Transverse colon (tissue), 4 donors: Measurements from ENCODE around the gene SLC45A2. TPM values are rescaled to one million over a fixed set of nuclear protein-coding genes. Genes with fewer than 3 reads are reported as not detected.

Experiments
- DNase-seq: peaks from one replicate; pipeline ENCODE4 v3.0.0-alpha.2; 2019
- H3K27ac ChIP-seq, 4 donors: fragments of 200-600 bp; sonication (generic); 2 replicates each; pipeline ENCODE4 v1.5.1; 2016 to 2018; ENCODE audit warnings: inconsistent platforms in 4 of 4
- H3K27me3 ChIP-seq: fragments of 200-600 bp; sonication (generic); 2 replicates; pipeline ENCODE4 v1.5.1; 2017; ENCODE audit warnings: inconsistent platforms
- H3K36me3 ChIP-seq, 4 donors: fragments of 200-600 bp; sonication (generic); 2 replicates each; pipeline ENCODE4 v1.5.1; 2017 to 2019; ENCODE audit warnings: inconsistent platforms in 4 of 4
- H3K4me1 ChIP-seq, 4 donors: fragments of 200-600 bp; sonication (generic); 2 replicates each; pipeline ENCODE4 v1.5.1; 2017 to 2020; ENCODE audit warnings: inconsistent platforms in 4 of 4
- H3K4me3 ChIP-seq, 4 donors: fragments of 200-600 bp; sonication (generic); 1 replicate in 1 of 4; 2 replicates in 3 of 4; pipeline versions ENCODE4 v1.5.1 to v1.6.1; 2017 to 2019; ENCODE audit warnings: inconsistent platforms in 4 of 4
- H3K9me3 ChIP-seq, 2 donors: fragments of 200-600 bp; sonication (generic); 2 replicates each; pipeline ENCODE4 v1.5.1; 2017 to 2019; ENCODE audit warnings: inconsistent platforms in 2 of 2
- CTCF ChIP-seq, 5 experiments: fragments of 200-600 bp in 3 of 5; fragments of 450-650 bp in 2 of 5; sonication (generic) in 3 of 5; IDR thresholded peaks; 1 replicate in 2 of 5; 2 replicates in 3 of 5; pipeline ENCODE4 v1.5.1; 2016 to 2017; ENCODE audit warnings: antibody characterized with exemption in 5 of 5, inconsistent platforms in 3 of 5, mild to moderate bottlenecking in 2 of 5, moderate library complexity in 1 of 5
- EP300 ChIP-seq: sonication (generic); formaldehyde crosslinking; IDR thresholded peaks from one replicate; pipeline ENCODE4 v1.6.1; 2017; ENCODE audit warnings: antibody characterized with exemption, low read depth
- POLR2A ChIP-seq: fragments of 450-650 bp; IDR thresholded peaks from one replicate; pipeline ENCODE4 v1.6.1; 2016; ENCODE audit warnings: antibody characterized with exemption, mild to moderate bottlenecking, moderate library complexity
- POLR2AphosphoS5 ChIP-seq, 3 donors: sonication (generic); formaldehyde crosslinking; IDR thresholded peaks; one replicate each; pipeline ENCODE4 v1.6.1; 2016; ENCODE audit warnings: antibody characterized with exemption in 3 of 3
- WGBS, 2 donors: methylation state at CpG; one replicate each; pipeline ENCODE4 v1.1.5; 2018; ENCODE audit warnings: low coverage in 1 of 2; 5-methylcytosine and 5-hydroxymethylcytosine counted together
- in situ Hi-C, 4 donors: fragments of 200-750 bp; cut with MboI; loops; one replicate each; pipeline versions ENCODE4 v1.15.0 to v1.15.1; 2017; ENCODE audit warnings: low sequenced_read_pairs in 3 of 4, low pct_ligation_motif_present in 1 of 4, low pct_unique_long_range_greater_than_20kb in 1 of 4
- intact Hi-C: fragments of 100-400 bp; cut with DNase I; formaldehyde crosslinking; loops from one replicate; pipeline ENCODE4 v1.15.1; 2023; ENCODE audit warnings: low total_unique reads
- total RNA-seq, 4 donors: library from RNA; depleted of rRNA; stranded (reverse); fragments of >200 nt; gene quantifications; one replicate each; pipeline ENCODE4 v1.1.0, GENCODE V29; 2016

SLC45A2 gene
- total RNA-seq, 4 donors from 2014 or later, result 0.95 to 1.6 TPM; not detected in 2

GRCh38 chr5:34021334-34021733, 36.8 kb upstream of the SLC45A2 start:
- H3K4me3 ChIP-seq, result no peak overlapping the region
- H3K36me3 ChIP-seq, result no peaks in the 10 kb centered on the region
- in situ Hi-C loops, result loop anchor here in 3 of 4 donors (25.0 kb wide), 2 partner anchors 441 to 891 kb away; partner anchors contain the start of genes BRIX1 (in 2 of the 3) and RAD1 (in 2 of the 3)
- 54 to 59% methylated on average over 2 of the region's 2 CpGs for WGBS, 2 donors
- H3K27me3 ChIP-seq, result no peaks in the 10 kb centered on the region
- intact Hi-C loops, result no loop called here
- peaks cover 0 to 28% (median 4%) of the 10 kb centered on the region in 4 donors for H3K4me1 ChIP-seq
- TF ChIP-seq POLR2AphosphoS5 (IDR thresholded peaks at IDR 0.05), result no peak
- TF ChIP-seq POLR2A, result no peak
- no peak for TF ChIP-seq EP300
- TF ChIP-seq CTCF (IDR thresholded peaks at IDR 0.05), result no peak
- no peaks in the 10 kb centered on the region for H3K9me3 ChIP-seq
- peak overlapping the region in 3 of 4 donors; percentile 48 to 58 (median 55) for H3K27ac ChIP-seq
- DNase-seq, result no peak

- in situ Hi-C loops, result loop anchor here in 3 of 4 donors (25.0 kb wide), 2 partner anchors 442 to 892 kb away; partner anchors contain the start of genes BRIX1 (in 2 of the 3) and RAD1 (in 2 of the 3)
- peak overlapping the region in 3 of 4 donors; percentile 48 to 58 (median 55) for H3K27ac ChIP-seq
- 71 to 86% methylated on average over 1 of the region's 1 CpG for WGBS, 2 donors
These were observed 36.2 kb upstream of the SLC45A2 start for GRCh38 chr5:34020726-34021125.

GRCh38 chr5:34017254-34017653, 32.8 kb upstream of the SLC45A2 start:
- H3K27me3 ChIP-seq, result no peaks in the 10 kb centered on the region
- TF ChIP-seq CTCF (IDR thresholded peaks at IDR 0.05), result no peak
- TF ChIP-seq EP300, result no peak
- no peak for TF ChIP-seq POLR2A
- in situ Hi-C loops (loop anchor here in 3 of 4 donors (25.0 kb wide), 2 partner anchors 445 to 895 kb away; partner anchors contain the start of genes BRIX1 (in 2 of the 3) and RAD1 (in 2 of the 3)), intact Hi-C loops (no loop called here)
- DNase-seq, result no peak
- WGBS, 2 donors, result 80 to 85% methylated on average over 2 of the region's 2 CpGs
- no peaks in the 10 kb centered on the region for H3K9me3 ChIP-seq
- no peak overlapping the region for H3K27ac ChIP-seq
- H3K36me3 ChIP-seq, result no peaks in the 10 kb centered on the region
- H3K4me1 ChIP-seq, result peaks cover 0 to 48% (median 14%) of the 10 kb centered on the region in 4 donors
- no peak overlapping the region for H3K4me3 ChIP-seq

More at GRCh38 chr5:34020726-34021125, 36.2 kb upstream of the SLC45A2 start:
- DNase-seq, result no peak
- Histone ChIP-seq H3K4me3 (no peak overlapping the region), H3K4me1 (peaks cover 0 to 34% (median 7%) of the 10 kb centered on the region in 4 donors), H3K9me3 (no peaks in the 10 kb centered on the region), H3K27me3 (no peaks in the 10 kb centered on the region), H3K36me3 (no peaks in the 10 kb centered on the region)
- TF ChIP-seq POLR2AphosphoS5 (IDR thresholded peaks at IDR 0.05) (no peak), EP300 (no peak)
- intact Hi-C loops, result no loop called here

- Histone ChIP-seq H3K4me1 (peaks cover 0 to 49% (median 14%) of the 10 kb centered on the region in 4 donors), H3K27ac (no peak overlapping the region), H3K4me3 (no peak overlapping the region), H3K9me3 (no peaks in the 10 kb centered on the region), H3K27me3 (no peaks in the 10 kb centered on the region), H3K36me3 (no peaks in the 10 kb centered on the region)
- in situ Hi-C loops (loop anchor here in 3 of 4 donors (25.0 kb wide), 2 partner anchors 446 to 896 kb away; partner anchors contain the start of genes BRIX1 (in 2 of the 3) and RAD1 (in 2 of the 3)), intact Hi-C loops (no loop called here)
- no peak for DNase-seq
- WGBS, 2 donors, result 85 to 88% methylated on average over 2 of the region's 2 CpGs
- TF ChIP-seq CTCF (IDR thresholded peaks at IDR 0.05) (no peak), POLR2AphosphoS5 (IDR thresholded peaks at IDR 0.05) (no peak), POLR2A (no peak), EP300 (no peak)
These were observed 32.3 kb upstream of the SLC45A2 start for GRCh38 chr5:34016750-34017149.
